ENCODE measurements around the gene RIPPLY2. TPM values are rescaled to one million over a fixed set of nuclear protein-coding genes. Genes with fewer than 3 reads are reported as not detected.
A peak's percentile ranks its signal among the peaks of the same experiment; 100 is the strongest.

Gene RIPPLY2
- polyA plus RNA-seq, 1 of the 3 experiments (the other 2 are of a cell fraction) = 0.33 TPM

GRCh38 chr6:83815631-83816272 is 37.4 kb upstream of the RIPPLY2 start:
- H3K9ac ChIP-seq = no peak overlapping the region
- ChIA-PET CTCF (no interaction called here), POLR2A (no interaction called here)
- H3K4me1 ChIP-seq (ENCODE audit: control insufficient read depth in 1 of 2, insufficient read depth in 2 of 2, low read depth in 1 of 2, low read length in 1 of 2) = no peaks in the 10 kb centered on the region; a peak in 1 of 4 replicates
- no peaks in the 10 kb centered on the region for H3K9me2 ChIP-seq
- no peaks in the 10 kb centered on the region for H3K9me3 ChIP-seq
- no peaks in the 10 kb centered on the region for H3K79me2 ChIP-seq (ENCODE audit: insufficient read depth)
- TF ChIP-seq GABPA (IDR thresholded peaks at IDR 0.05; ENCODE audit: low read depth) (no peak), TAF1 (IDR thresholded peaks at IDR 0.05; ENCODE audit: borderline replicate concordance, low read depth, low read length) (no peak), FOXM1 (IDR thresholded peaks at IDR 0.05; ENCODE audit: low read depth) (no peak), SMC3 (IDR thresholded peaks at IDR 0.05; ENCODE audit: low read depth, low read length) (no peak), NRF1 (IDR thresholded peaks at IDR 0.05; ENCODE audit: low read depth, low read length) (no peak), MXI1 (IDR thresholded peaks at IDR 0.05; ENCODE audit: low read depth, low read length) (no peak), CHD2 (IDR thresholded peaks at IDR 0.05; ENCODE audit: low read length, partially characterized antibody) (no peak), EZH2phosphoT487 (IDR thresholded peaks at IDR 0.05; ENCODE audit: borderline replicate concordance, low read depth) (no peak), POLR2AphosphoS5 (IDR thresholded peaks at IDR 0.05; ENCODE audit: low read depth, low read length) (no peak), SIN3A (IDR thresholded peaks at IDR 0.05; ENCODE audit: borderline replicate concordance, low read depth, low read length) (no peak), USF1 (IDR thresholded peaks at IDR 0.05; ENCODE audit: borderline replicate concordance, low read depth) (no peak), YY1 (IDR thresholded peaks at IDR 0.05; ENCODE audit: low read depth) (no peak), MEF2A (IDR thresholded peaks at IDR 0.05; ENCODE audit: borderline replicate concordance, low read depth) (no peak), RFX5 (IDR thresholded peaks at IDR 0.05; ENCODE audit: low read length) (no peak), RCOR1 (IDR thresholded peaks at IDR 0.05; ENCODE audit: low read length) (no peak; the same call in 1 of the 2 replicates), JUND (IDR thresholded peaks at IDR 0.05) (no peak), GATA2 (CRISPR knock-in tag; IDR thresholded peaks at IDR 0.05) (no peak), CTCF (IDR thresholded peaks at IDR 0.05) (no peak)
- TF ChIP-seq, protein P1, sequence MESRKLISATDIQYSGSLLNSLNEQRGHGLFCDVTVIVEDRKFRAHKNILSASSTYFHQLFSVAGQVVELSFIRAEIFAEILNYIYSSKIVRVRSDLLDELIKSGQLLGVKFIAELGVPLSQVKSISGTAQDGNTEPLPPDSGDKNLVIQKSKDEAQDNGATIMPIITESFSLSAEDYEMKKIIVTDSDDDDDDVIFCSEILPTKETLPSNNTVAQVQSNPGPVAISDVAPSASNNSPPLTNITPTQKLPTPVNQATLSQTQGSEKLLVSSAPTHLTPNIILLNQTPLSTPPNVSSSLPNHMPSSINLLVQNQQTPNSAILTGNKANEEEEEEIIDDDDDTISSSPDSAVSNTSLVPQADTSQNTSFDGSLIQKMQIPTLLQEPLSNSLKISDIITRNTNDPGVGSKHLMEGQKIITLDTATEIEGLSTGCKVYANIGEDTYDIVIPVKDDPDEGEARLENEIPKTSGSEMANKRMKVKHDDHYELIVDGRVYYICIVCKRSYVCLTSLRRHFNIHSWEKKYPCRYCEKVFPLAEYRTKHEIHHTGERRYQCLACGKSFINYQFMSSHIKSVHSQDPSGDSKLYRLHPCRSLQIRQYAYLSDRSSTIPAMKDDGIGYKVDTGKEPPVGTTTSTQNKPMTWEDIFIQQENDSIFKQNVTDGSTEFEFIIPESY (IDR thresholded peaks at IDR 0.05; ENCODE audit: borderline replicate concordance, low read depth) = no peak
- TF ChIP-seq, protein P2, sequence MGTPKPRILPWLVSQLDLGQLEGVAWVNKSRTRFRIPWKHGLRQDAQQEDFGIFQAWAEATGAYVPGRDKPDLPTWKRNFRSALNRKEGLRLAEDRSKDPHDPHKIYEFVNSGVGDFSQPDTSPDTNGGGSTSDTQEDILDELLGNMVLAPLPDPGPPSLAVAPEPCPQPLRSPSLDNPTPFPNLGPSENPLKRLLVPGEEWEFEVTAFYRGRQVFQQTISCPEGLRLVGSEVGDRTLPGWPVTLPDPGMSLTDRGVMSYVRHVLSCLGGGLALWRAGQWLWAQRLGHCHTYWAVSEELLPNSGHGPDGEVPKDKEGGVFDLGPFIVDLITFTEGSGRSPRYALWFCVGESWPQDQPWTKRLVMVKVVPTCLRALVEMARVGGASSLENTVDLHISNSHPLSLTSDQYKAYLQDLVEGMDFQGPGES (IDR thresholded peaks at IDR 0.05; ENCODE audit: low read depth, low read length) = no peak
- H3K27me3 ChIP-seq (ENCODE audit: insufficient read depth) = no peaks in the 10 kb centered on the region
- no peak overlapping the region for H3K4me2 ChIP-seq
- H3F3A ChIP-seq (replicated peaks; ENCODE audit: insufficient read depth) = no peaks in the 10 kb centered on the region
- H4K20me1 ChIP-seq (ENCODE audit: insufficient read depth) = no peaks in the 10 kb centered on the region
- H3K4me3 ChIP-seq (ENCODE audit: low read depth in 2 of 2, low read length in 1 of 2) = no peak overlapping the region
- no peak overlapping the region for H3K27ac ChIP-seq (ENCODE audit: low read depth in 2 of 2, low read length in 1 of 2)
- peak; percentile 15 for DNase-seq
- no peaks in the 10 kb centered on the region for H3K36me3 ChIP-seq (replicated peaks in 1 of 2; ENCODE audit: control insufficient read depth in 1 of 2, insufficient read depth in 2 of 2, low read length in 1 of 2)
- 3% methylated on average over 2 of the region's 2 CpGs for WGBS (ENCODE audit: low lambda C conversion rate)
- no peak overlapping the region for H2AFZ ChIP-seq (ENCODE audit: low read depth)
